ENCODE results near the gene AADAC.
"Not testable (repeated sequence)": the region's sequence is repeated elsewhere in the genome, so short reads cannot be mapped to it uniquely, and the experiment has no call there.

Gene AADAC

DNA sequence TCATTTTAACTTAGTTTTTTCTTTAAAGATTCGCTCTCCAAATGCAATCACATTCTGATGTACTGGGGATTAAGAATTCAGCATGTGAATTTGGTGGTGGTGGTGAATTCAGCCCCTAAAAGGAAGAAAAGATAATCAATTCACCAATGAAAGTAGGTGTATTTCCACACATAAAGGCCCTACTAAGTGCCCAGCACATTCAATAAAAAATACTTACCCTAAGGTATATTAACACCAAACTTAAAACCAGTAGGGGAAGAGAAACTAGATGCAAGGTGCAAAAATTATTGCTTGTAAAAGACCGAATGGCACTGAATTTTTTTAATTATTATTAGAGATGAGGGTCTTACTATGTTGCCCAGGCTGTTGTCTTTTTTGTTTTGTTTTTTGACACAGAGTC lies 42.7 kb downstream of the AADAC start:
- DNase-seq (ENCODE audit: low read depth in 2 of 2), result no peak

DNA sequence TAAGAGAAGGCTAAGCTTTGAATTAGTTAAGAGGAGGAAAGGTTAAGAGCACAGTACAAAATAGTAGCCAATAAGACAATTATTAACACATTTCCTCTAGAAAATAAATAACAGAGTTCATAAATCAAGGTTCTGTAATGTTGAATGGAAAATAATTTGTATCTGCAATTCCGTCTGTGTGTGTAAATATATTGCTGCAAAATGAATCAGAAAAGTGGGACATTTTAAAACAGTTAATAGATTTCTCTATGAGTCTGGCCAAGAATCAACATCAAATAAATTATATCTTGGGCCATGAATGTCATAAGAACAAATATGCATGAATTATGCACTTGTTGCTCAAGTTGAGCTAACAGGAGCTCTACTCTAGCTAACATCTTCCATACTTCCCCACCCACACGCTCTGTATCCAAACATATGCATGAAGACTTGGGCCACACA lies 45.3 kb downstream of the AADAC start:
- no peak for DNase-seq (ENCODE audit: low read depth in 2 of 2)

- no peak for DNase-seq (ENCODE audit: low read depth in 2 of 2)
These were observed 46.0 kb downstream of the AADAC start for GRCh38 chr3:151859905-151860304.

GRCh38 chr3:151863611-151864010 lies 49.7 kb downstream of the AADAC start:
- DNase-seq (ENCODE audit: low read depth in 2 of 2), result no peak

GRCh38 chr3:151864423-151865101 lies 50.6 kb downstream of the AADAC start:
- no peak for DNase-seq (ENCODE audit: low read depth in 2 of 2)

DNA sequence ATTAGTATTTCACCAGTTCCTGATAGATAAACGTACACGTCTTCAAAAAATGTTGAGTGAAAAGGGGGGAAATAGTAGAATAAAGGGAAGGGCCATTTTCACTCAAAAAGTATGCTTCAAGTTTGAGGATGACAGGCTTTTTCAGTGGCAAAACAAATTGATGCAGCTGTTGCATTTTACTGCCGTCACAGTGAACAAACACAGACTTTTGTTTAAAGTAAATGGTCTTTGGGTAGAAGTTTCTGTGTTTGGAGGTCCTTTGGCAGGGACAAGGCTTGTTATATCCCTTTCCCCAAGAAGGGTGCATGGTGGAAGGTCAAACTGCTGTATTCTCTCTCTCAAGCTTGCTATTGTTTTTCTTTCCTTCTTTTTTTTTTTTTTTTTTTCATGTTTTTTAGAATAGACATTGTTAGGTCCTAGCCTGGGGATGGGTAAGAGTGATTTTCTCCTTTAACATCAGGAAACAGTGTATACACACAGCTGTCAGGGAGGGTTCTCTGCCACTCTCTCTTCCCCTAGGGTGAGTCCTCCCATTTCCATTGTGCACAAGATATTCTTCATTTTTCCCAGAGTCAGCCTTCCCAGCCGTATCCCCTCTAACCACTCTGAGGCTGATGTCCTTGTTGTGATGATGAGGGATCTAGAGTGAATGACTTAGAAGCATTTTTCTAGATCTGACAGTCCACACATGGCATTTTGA lies 52.9 kb downstream of the AADAC start:
- no peak for DNase-seq (ENCODE audit: low read depth in 2 of 2)

DNA sequence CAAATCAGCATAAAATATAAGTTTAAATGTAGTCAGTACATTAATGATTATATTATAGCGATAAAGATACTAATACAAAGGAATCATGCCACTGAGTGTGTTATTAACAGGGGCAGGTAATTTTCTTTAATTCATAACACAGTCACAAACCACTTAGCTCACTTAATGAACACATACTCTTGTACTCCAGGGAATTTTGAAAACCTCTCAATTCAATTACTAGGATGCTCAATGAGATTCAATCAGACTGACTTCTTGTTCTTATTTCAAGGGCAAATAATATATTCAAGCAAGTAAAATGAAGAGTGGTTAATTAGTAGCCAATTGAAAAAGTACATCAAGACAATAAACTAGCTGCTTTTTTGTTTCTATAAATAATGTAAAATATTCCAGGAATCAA lies 53.8 kb downstream of the AADAC start:
- no peak for DNase-seq (ENCODE audit: low read depth in 2 of 2)

GRCh38 chr3:151869181-151869580 lies 55.3 kb downstream of the AADAC start:
- no peak for DNase-seq (ENCODE audit: low read depth in 2 of 2)

DNA sequence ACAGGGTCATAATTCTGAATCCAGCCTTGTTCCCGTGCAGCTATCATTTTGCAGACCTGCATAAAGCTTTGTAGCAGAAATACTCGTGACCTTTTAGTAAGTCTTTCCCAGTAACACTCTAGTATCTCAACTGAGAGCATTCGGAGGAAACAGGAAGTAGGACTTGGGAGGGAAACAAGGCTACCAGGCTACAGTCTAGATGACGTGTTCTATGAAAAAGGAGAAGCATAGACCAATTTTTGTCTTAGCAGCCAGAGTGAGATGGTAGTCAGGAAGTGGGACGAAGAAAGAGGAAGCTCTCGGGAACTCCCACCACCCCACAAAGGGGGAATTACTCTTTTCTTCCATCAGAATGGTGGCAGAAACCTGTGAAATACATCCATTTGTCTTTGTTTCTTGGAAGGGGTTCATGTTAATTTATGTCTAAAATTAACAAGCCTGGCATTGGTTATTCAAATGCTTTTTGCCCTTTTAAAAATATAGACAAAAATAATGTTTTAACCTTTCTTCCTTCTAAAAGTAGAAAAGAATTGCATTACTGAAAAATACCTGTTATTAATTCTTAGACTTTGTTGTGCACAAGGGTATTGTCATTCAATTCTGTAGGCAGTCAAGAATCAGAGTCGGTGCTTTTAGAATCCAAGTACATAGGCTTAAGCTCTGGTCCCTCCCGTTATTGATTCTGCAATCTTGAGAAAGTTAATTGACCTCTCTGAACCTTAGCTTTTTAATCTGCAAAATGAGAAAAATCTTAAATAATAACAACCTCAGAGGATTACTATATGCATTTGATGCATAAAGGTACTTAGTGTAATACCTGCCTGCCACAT lies 57.9 kb downstream of the AADAC start:
- no peak for DNase-seq (ENCODE audit: low read depth in 2 of 2)

GRCh38 chr3:151873398-151873797 lies 59.5 kb downstream of the AADAC start, which contains the start of gene SUCNR1:
Gene SUCNR1, plus strand, starts transcription at chr3:151873643. Its CDS starts 6,250 bp downstream, at chr3:151879893.
- no peak for DNase-seq (ENCODE audit: low read depth in 2 of 2)

- DNase-seq (ENCODE audit: low read depth in 2 of 2), result not testable (repeated sequence)
These were observed 60.2 kb downstream of the AADAC start for GRCh38 chr3:151874079-151874478.

DNA sequence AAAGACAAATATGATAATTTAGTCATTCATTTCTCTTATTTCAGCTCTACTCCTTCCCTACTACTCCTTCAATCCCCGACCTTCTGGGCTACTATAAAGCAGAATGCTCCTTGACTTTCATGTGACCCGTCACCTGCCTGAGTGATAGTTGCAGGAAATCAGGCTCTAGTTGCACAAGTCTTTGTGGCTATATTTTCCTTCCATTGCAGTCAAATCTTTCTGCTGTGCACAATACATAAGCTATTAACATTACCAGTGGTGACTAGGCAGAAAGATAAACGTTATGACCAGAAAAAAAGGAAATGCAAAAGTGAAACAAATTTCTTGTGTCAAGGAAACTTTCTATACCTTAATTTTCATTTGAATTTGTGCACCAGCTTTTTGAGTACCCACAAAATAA lies 61.8 kb downstream of the AADAC start:
- no peak for DNase-seq (ENCODE audit: low read depth in 2 of 2)

DNA sequence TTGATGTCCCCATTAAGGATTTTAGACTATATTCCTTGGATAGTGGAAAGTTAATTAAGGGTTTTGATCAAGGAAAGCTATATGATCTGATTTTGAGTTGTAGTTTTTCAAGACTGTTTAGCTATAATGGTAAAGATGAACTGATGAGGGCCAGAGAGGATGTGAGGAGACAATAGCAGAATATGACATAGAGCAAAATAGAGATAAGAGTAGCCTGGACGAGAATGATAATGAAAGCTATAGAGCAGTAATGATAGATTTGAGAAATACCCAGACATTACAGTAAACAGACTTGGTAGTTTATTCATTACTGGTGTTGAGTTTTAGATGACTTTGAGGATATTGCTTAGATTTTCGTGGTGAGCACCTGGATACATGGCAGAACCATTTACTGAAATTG lies 63.4 kb downstream of the AADAC start:
- DNase-seq (ENCODE audit: low read depth in 2 of 2), result no peak
